ENCODE data around the gene EBF3.

The EBF3 gene

GRCh38 chr10:129832573-129833467, 131.3 kb downstream of the EBF3 start:
- no peak for DNase-seq

GRCh38 chr10:129831150-129831549, 132.9 kb downstream of the EBF3 start:
- no peak for DNase-seq

GRCh38 chr10:129825826-129826225, 138.2 kb downstream of the EBF3 start:
- no peak for DNase-seq

- no peak for DNase-seq
Observed at GRCh38 chr10:129825221-129825620, 138.9 kb downstream of the EBF3 start.

- no peak for DNase-seq
Observed at GRCh38 chr10:129820451-129820850, 143.6 kb downstream of the EBF3 start.

GRCh38 chr10:129816656-129817045, 147.4 kb downstream of the EBF3 start:
- DNase-seq = no peak

- DNase-seq = no peak
Observed at GRCh38 chr10:129815898-129816655, 148.0 kb downstream of the EBF3 start.

GRCh38 chr10:129814681-129815646, 149.1 kb downstream of the EBF3 start:
- no peak for DNase-seq

- DNase-seq = no peak
Observed at GRCh38 chr10:129812398-129812797, 151.7 kb downstream of the EBF3 start.

- no peak for DNase-seq
Observed at GRCh38 chr10:129811208-129811607, 152.9 kb downstream of the EBF3 start.

GRCh38 chr10:129809841-129810240, 154.2 kb downstream of the EBF3 start:
- DNase-seq = no peak

- no peak for DNase-seq
Observed at GRCh38 chr10:129809431-129809830, 154.6 kb downstream of the EBF3 start.

- no peak for DNase-seq
Observed at GRCh38 chr10:129808092-129808983, 155.7 kb downstream of the EBF3 start.

- no peak for DNase-seq
Observed at GRCh38 chr10:129807211-129807610, 156.9 kb downstream of the EBF3 start.

GRCh38 chr10:129800796-129801340, 163.2 kb downstream of the EBF3 start:
- DNase-seq = no peak

- no peak for DNase-seq
Observed at GRCh38 chr10:129799942-129800341, 164.1 kb downstream of the EBF3 start.

GRCh38 chr10:129796710-129797420, 167.2 kb downstream of the EBF3 start:
- DNase-seq = peak in 1 of 2 donors; percentile 8

- DNase-seq = no peak
Observed at GRCh38 chr10:129793996-129794395, 170.1 kb downstream of the EBF3 start.

- no peak for DNase-seq
Observed at GRCh38 chr10:129793479-129793878, 170.6 kb downstream of the EBF3 start.

GRCh38 chr10:129792864-129793263, 171.2 kb downstream of the EBF3 start:
- no peak for DNase-seq

GRCh38 chr10:129792141-129792540, 171.9 kb downstream of the EBF3 start:
- DNase-seq = no peak

Data from inflammatory macrophage treated with lipopolysaccharide for 1 hour (primary cell).